ENCODE measurements around the gene TBKBP1.
A peak's percentile ranks its signal among the peaks of the same experiment; 100 is the strongest.

Gene TBKBP1

GRCh38 chr17:47652570-47652969 is 41.4 kb upstream of the TBKBP1 start:
- no peak for TF ChIP-seq CTCF (conservative IDR thresholded peaks at IDR 0.05)
- peak overlapping the region; percentile 94; the same call in 1 of the 2 replicates for H3K27ac ChIP-seq

- no peak for TF ChIP-seq CTCF (conservative IDR thresholded peaks at IDR 0.05)
- peak overlapping the region; percentile 94; the same call in 1 of the 2 replicates for H3K27ac ChIP-seq
Measured at GRCh38 chr17:47653442-47653841, 40.5 kb upstream of the TBKBP1 start.

GRCh38 chr17:47654991-47655390 is 39.0 kb upstream of the TBKBP1 start:
- no peak for TF ChIP-seq CTCF (conservative IDR thresholded peaks at IDR 0.05)
- H3K27ac ChIP-seq = peak overlapping the region; percentile 94

GRCh38 chr17:47660064-47660492 is 33.9 kb upstream of the TBKBP1 start:
- peak overlapping the region; percentile 24; the same call in 1 of the 2 replicates for H3K27ac ChIP-seq
- TF ChIP-seq CTCF (conservative IDR thresholded peaks at IDR 0.05) = no peak

GRCh38 chr17:47663912-47664623 is 29.9 kb upstream of the TBKBP1 start:
- TF ChIP-seq CTCF (conservative IDR thresholded peaks at IDR 0.05) = peak; percentile 91
- H3K27ac ChIP-seq = peak overlapping the region; percentile 12; the same call in 1 of the 2 replicates

- H3K27ac ChIP-seq = peak overlapping the region; percentile 7; the same call in 1 of the 2 replicates
- peak; percentile 24 for TF ChIP-seq CTCF (conservative IDR thresholded peaks at IDR 0.05)
Measured at GRCh38 chr17:47664624-47664941, 29.4 kb upstream of the TBKBP1 start.

GRCh38 chr17:47665655-47666054 is 28.3 kb upstream of the TBKBP1 start:
- no peak overlapping the region for H3K27ac ChIP-seq
- TF ChIP-seq CTCF (conservative IDR thresholded peaks at IDR 0.05) = no peak
